Hematopoietic multipotent progenitor cell treated with erythropoietin and hydrocortisone succinate and interleukin-3 and kit ligand, for 17 days (in vitro differentiated cells): ENCODE results near the gene TOR1A.
A peak's percentile ranks its signal among the peaks of the same experiment; 100 is the strongest.

Experiments used
- DNase-seq: peaks from one replicate; pipeline ENCODE4 v3.0.0-alpha.2; 2015; ENCODE audit warnings: low spot score

Gene TOR1A

GRCh38 chr9:129823935-129824601, at the start of gene TOR1A:
Gene TOR1A (minus strand): TSS chr9:129824136. CDS start chr9:129824085, 51 bp downstream.
- peak; percentile 97 for DNase-seq

GRCh38 chr9:129871046-129871445, 47.1 kb upstream of the TOR1A start:
- DNase-seq = no peak

- no peak for DNase-seq
Observed at GRCh38 chr9:129869585-129870501, 45.9 kb upstream of the TOR1A start.

- DNase-seq = no peak
Observed at GRCh38 chr9:129868872-129869486, 45.0 kb upstream of the TOR1A start.

GRCh38 chr9:129868023-129868871, 44.3 kb upstream of the TOR1A start:
- no peak for DNase-seq

- peak; percentile 32 for DNase-seq
Observed at GRCh38 chr9:129867136-129868022, 43.4 kb upstream of the TOR1A start.

- DNase-seq = no peak
Observed at GRCh38 chr9:129866394-129867135, 42.6 kb upstream of the TOR1A start.

- DNase-seq = no peak
Observed at GRCh38 chr9:129865668-129866320, 41.9 kb upstream of the TOR1A start.

GRCh38 chr9:129864991-129865647, 41.2 kb upstream of the TOR1A start:
- peak; percentile 21 for DNase-seq

- DNase-seq = peak; percentile 93
Observed at GRCh38 chr9:129863059-129863690, 39.2 kb upstream of the TOR1A start.

- no peak for DNase-seq
Observed at GRCh38 chr9:129861447-129861827, 37.5 kb upstream of the TOR1A start.

GRCh38 chr9:129860653-129861446, 36.9 kb upstream of the TOR1A start:
- DNase-seq = no peak

GRCh38 chr9:129858167-129858962, 34.4 kb upstream of the TOR1A start:
- DNase-seq = no peak

- no peak for DNase-seq
Observed at GRCh38 chr9:129857207-129857606, 33.3 kb upstream of the TOR1A start.

- DNase-seq = no peak
Observed at GRCh38 chr9:129854588-129855110, 30.7 kb upstream of the TOR1A start.

GRCh38 chr9:129853614-129854013, 29.7 kb upstream of the TOR1A start:
- DNase-seq = no peak

GRCh38 chr9:129852579-129852978, 28.6 kb upstream of the TOR1A start:
- DNase-seq = no peak
